Limb (tissue), 2 donors: ENCODE results near the gene ASIC4.

Source experiments
- DNase-seq, 2 donors: peaks; one replicate each; pipeline ENCODE4 v3.0.0-alpha.2; 2016; ENCODE audit errors: extremely low spot score in 2 of 2

ASIC4 gene, protein sequence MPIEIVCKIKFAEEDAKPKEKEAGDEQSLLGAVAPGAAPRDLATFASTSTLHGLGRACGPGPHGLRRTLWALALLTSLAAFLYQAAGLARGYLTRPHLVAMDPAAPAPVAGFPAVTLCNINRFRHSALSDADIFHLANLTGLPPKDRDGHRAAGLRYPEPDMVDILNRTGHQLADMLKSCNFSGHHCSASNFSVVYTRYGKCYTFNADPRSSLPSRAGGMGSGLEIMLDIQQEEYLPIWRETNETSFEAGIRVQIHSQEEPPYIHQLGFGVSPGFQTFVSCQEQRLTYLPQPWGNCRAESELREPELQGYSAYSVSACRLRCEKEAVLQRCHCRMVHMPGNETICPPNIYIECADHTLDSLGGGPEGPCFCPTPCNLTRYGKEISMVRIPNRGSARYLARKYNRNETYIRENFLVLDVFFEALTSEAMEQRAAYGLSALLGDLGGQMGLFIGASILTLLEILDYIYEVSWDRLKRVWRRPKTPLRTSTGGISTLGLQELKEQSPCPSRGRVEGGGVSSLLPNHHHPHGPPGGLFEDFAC

DNA sequence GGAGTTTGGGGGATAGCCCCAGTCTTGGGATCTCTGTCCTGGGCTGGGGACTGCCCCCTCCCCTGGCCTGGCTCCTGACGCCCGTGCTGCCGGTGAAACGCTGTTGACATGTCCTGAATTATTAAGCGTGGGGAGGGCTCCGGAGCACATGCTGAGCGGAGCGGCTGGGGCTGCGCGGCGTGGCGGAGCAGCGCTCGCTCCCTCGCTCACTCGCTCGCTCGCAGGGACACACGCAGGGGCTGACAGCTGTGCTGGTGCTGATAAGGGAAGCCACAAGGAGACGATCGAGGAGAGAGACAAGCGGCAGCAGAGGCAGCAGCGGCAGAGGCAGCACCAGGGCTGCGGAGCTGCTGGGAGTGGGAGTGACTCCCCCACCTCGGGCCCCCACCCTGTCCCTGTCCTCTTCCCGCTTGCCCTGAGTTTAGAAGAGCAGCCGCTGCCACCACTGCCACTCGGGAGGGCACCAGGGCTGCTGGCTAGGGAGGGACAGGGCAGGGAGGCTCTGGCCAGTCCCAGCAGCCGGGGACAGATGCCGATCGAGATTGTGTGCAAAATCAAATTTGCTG, at the start of gene ASIC4:
Gene ASIC4 (plus strand): TSS at position 287 of the 566 bp plus-strand sequence. CDS start 243 bp downstream, at position 530.
- DNase-seq, result no peak

DNA sequence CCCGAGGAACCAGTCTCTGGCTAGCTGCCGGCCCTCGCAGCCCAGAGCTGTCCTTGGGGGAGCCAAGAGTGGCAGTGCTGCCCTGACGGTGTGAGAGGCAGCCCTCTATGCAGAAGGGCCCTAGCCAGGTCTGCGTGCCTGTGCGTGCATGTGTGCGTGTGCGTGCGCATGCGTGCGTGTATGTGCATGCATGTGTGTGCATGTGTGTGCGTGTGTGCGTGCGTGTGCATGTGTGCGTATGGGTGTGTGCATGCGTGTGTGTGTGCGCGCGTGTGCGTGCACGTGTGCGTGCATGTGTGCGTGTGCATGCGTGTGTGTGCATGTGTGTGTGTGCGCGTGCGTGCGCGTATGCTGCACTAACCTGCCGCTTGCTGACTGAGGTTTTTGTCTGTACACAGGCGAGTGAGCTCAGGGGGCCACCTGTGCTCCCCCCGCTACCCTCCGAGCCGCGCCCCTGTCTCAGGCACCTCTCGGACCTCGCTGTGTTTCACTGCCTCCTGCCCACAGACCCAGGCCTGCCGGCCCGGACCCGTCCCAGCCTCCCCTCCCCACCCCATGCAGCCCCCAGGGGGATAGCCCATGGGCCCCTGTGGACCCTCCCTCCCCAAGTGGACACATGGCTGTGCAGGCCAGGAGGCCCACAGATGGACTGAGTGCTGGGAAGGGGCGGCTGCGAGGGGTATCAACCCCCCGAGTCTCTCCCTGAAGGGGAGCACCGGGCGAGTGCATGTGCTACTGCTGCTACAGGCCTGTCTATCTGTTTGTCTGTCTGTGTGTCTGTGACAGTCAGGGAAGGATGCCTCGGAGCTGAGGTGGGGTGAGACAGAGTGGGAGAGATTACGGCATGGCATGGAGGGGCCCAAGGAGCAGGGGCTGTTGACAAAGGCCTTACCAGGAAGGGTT, 48.4 kb upstream of the ASIC4 start:
- DNase-seq, result no peak

GRCh38 chr2:219466816-219467735, 47.2 kb upstream of the ASIC4 start:
- no peak for DNase-seq

- no peak for DNase-seq
Measured at GRCh38 chr2:219467736-219468075, 46.6 kb upstream of the ASIC4 start.

- no peak for DNase-seq
Measured at GRCh38 chr2:219468410-219469185, 45.7 kb upstream of the ASIC4 start.

DNA sequence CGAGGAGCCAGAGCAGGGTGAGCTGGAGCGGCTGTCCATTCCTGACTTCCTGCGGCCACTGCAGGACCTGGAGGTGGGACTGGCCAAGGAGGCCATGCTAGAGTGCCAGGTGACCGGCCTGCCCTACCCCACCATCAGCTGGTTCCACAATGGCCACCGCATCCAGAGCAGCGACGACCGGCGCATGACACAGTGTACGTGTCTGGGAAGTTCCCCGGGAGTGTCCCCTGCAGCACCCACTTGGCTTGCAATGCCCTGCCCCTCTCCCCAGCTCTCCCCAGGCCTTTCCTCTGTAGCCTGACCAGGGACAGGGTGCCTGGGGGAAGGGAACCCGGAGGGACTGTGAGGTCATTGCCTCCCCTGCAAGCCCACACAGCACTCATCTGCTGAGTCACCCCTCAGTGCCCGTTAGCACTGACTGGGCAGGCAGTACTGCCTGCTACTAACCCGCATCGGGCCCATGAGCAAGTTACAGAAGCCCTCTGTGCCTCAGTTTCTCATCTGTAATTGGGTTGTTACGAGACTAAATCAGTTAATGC, 45.0 kb upstream of the ASIC4 start:
- no peak for DNase-seq

DNA sequence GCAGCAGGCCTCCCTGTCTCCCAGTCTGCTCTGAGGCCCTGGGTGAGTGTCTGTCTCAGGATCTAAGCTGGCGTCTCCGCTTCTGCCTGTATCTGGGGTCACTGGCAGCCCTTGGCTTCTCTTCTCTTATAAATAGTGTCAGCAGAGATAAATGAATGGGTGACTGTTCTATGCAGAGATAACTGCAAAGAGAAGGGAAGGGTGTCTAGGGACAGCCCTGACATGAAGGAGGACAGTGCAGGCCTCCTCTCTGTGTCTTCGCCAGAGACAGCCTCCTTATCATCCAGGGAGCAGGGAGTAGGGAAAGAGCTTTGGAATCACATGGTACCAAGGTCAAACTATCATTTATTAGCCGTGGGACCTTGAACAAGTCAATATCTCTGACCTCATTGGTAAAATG, 43.9 kb upstream of the ASIC4 start:
- DNase-seq, result no peak

GRCh38 chr2:219471476-219472371, 42.6 kb upstream of the ASIC4 start:
- no peak for DNase-seq

- DNase-seq, result no peak
Measured at GRCh38 chr2:219472629-219473187, 41.6 kb upstream of the ASIC4 start.

- no peak for DNase-seq
Measured at GRCh38 chr2:219473511-219473910, 40.8 kb upstream of the ASIC4 start.

DNA sequence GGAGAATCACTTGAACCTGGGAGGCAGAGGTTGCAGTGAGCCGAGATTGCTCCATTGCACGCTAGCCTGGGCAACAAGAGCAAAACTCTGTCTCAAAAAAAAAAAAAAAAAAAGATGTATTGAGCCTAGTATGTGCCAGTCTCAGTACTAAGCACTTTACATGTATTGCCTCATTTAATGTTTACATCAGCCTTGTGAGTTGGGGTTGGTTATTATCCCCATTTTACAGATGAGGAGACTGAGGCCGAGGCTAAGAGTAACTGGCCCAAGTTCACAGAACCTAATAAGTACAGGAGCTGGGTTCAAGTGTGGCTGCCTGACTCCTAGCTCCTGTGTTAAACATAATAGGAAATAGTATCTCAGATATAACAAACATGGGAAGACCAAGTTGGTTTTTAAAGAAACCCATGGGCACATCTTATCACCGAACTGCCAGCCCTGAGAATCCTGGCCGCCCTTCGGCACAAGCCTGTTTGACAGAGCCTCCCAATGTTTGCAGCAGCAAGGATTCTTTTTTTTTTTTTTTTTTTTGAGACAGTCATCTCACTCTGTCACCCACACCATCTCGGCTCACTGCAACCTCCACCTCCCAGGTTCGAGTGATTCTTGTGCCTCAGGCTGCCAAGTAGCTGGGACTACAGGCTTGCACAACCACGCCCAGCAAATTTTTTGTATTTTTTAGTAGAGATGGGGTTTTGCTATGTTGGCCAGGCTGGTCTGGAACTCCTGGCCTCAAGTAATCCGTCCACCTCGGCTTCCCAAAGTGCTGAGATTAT, 39.8 kb upstream of the ASIC4 start:
- DNase-seq, result no peak

DNA sequence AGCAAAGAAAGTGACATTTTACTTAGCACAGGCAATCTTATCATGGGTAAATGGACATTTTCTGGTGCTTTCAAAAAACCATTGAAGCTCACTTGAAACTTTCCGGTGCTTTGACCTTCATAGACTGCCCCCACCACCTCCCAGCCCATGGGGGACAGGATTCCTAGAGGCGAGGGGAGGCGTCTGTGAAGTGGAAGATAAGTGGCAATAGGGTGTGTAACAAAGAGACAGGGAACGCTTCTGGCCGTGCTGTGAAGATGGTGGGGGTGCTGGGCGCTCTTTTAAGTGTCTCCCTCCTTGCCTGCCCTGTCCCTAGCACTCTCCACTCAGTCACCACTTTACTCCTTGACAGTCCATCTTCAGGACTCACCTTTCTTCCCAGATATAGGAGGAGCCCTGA, 39.0 kb upstream of the ASIC4 start:
- DNase-seq, result no peak

DNA sequence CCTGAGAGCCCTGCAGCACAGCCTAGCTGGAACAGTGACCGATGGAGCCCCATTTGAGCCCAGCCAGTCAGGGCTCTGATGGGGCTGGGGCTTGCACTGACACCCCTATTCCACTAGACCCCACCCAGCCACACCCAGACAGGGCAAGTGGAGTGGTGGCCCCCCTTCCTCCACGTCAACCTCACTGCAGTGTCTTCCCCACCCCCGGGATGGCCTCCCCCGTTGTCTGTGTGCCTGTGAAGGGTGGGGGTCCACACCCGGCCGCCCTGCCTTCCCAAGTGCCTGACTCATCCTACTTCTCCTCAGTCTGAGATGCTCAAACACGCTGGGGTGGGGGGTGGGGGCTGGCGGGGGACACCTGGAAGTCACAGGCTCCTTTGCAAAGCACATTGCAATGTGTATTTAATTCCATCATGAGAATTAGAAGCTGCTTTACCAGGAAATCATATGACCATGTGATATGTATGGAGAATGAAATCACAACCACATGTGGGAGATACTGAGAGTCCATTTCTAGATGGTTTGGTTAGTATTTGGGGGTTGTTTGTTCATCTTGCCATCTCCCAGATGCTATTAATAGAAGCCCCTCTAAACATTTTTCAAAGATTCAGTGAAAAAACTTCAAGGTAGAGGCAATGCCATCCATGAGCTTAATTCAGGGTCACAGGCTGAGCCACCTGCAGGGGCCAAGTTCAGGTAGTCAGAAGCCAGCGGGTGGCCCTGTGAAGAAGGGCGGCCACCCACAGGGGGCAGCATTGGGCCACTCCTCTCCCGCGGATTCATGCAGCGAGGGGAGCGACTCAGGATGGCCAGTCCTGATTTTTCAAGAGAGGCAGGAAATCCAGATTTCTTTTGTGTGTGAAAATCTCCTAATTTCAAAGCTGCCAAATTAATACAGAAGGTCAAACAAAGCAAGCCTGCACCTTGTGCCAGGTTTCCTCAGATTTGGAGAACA, 38.3 kb upstream of the ASIC4 start:
- peak; percentile 58 to 89 for DNase-seq

DNA sequence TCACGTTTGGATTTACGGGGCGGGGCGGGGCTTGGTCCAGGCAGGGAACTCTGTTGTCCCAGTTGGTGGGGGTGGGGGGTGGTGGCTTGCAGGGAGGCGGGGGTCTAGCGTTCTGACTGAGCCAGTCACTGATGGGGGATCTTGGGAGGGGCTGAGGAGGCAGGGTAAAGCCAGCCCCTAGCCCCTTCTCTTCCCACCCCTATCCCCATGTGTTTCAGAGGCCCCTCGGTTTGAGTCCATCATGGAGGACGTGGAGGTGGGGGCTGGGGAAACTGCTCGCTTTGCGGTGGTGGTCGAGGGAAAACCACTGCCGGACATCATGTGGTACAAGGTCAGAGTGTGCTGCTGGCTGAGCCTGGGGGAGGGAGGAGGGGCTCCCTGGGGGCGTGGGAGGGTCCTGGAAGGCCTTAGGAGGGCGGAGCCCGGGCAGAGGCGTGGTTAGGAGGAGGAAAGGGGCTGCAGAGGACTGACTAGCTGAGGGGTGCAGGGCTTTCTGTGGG, 37.6 kb upstream of the ASIC4 start:
- peak in 1 of 2 donors; percentile 62 for DNase-seq

DNA sequence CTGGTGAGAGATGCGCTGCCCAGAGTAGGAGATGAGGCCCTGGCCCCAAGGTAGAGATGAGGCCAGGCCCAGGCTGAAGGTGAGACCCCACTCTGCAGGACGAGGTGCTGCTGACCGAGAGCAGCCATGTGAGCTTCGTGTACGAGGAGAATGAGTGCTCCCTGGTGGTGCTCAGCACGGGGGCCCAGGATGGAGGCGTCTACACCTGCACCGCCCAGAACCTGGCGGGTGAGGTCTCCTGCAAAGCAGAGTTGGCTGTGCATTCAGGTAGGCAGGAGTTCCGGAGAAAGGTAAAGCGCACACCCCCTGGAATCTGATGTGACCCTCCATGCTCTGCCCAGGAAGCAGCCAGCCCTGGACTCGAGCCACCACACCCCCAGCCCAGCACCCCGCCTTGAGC, 37.1 kb upstream of the ASIC4 start:
- no peak for DNase-seq

DNA sequence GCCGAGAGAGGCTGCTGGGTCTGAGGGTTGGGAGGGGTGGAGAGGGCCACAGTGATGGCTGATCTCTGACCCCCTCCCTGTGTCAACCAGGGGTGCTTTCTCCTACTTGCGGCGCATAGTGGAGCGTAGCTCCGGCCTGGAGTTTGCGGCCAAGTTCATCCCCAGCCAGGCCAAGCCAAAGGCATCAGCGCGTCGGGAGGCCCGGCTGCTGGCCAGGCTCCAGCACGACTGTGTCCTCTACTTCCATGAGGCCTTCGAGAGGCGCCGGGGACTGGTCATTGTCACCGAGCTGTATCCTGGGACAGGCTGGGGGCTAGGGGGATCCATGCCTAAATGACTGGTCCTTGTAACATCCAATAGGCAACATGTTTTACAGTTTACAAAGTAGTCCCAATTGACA, 36.5 kb upstream of the ASIC4 start:
- DNase-seq, result no peak
